B cell (primary cell): ENCODE measurements around the gene C16orf54. TPM values are rescaled to one million over a fixed set of nuclear protein-coding genes. Genes with fewer than 3 reads are reported as not detected.
A peak's percentile ranks its signal among the peaks of the same experiment; 100 is the strongest.

Source experiments
- ATAC-seq: fragments of 200-7000 bp; cut with Tn5 transposase; one replicate; pipeline ENCODE4 v1.10.0; 2021; ENCODE audit warnings: low read depth, mild to moderate bottlenecking, moderate number of reproducible peaks, moderate library complexity
- CTCF ChIA-PET: fragments of 350-600 bp; sonication (Branson Sonifier 250); formaldehyde crosslinking; loops from one replicate; lab custom pipeline; 2021; ENCODE audit warnings: antibody characterized with exemption, inconsistent platforms; lab: Charles Lee
- POLR2A ChIA-PET: fragments of 350-600 bp; sonication (Branson Sonifier 250); formaldehyde crosslinking; loops from one replicate; lab custom pipeline; 2021; ENCODE audit warnings: antibody characterized with exemption; lab: Charles Lee
- DNase-seq: peaks from one replicate; pipeline ENCODE4 v3.0.0; 2013
- H2AFZ ChIP-seq: 2 replicates; pipeline ENCODE4 v1.6.1; 2012; ENCODE audit warnings: mild to moderate bottlenecking, low read depth, low read length; ENCODE audit not compliant: insufficient read depth, poor library complexity, severe bottlenecking
- H3K27ac ChIP-seq, 2 donors: 1 replicate in 1 of 2; 2 replicates in 1 of 2; pipeline ENCODE4 v1.5.1; 2012 to 2013; ENCODE audit warnings: low read length in 2 of 2, mild to moderate bottlenecking in 2 of 2, moderate library complexity in 1 of 2
- H3K27me3 ChIP-seq, 4 experiments: fragments of 200-600 bp in 1 of 4; sonication (generic) in 1 of 4; replicated peaks in 1 of 4; 1 replicate in 2 of 4; 2 replicates in 2 of 4; pipeline versions ENCODE4 v1.6.1 to v1.7.0; 2013 to 2016; ENCODE audit warnings: low read length in 3 of 4, mild to moderate bottlenecking in 2 of 4, mixed read lengths in 1 of 4, moderate library complexity in 1 of 4; ENCODE audit not compliant: insufficient read depth in 4 of 4, control insufficient read depth in 3 of 4; ENCODE audit errors: control extremely low read depth in 1 of 4
- H3K36me3 ChIP-seq, 2 experiments: replicated peaks in 1 of 2; 1 replicate in 1 of 2; 2 replicates in 1 of 2; pipeline versions ENCODE4 v1.6.1 to v1.7.1; 2013; ENCODE audit warnings: low read length in 1 of 2; ENCODE audit not compliant: insufficient read depth in 2 of 2, control insufficient read depth in 1 of 2; ENCODE audit errors: control extremely low read depth in 1 of 2, extremely low read depth in 1 of 2
- H3K4me1 ChIP-seq, 2 donors: fragments of 200-600 bp in 1 of 2; sonication (generic) in 1 of 2; 1 replicate in 1 of 2; 2 replicates in 1 of 2; pipeline versions ENCODE4 v1.5.1 to v1.6.1; 2013 to 2017; ENCODE audit warnings: low read length in 2 of 2; ENCODE audit not compliant: control insufficient read depth in 2 of 2, insufficient read depth in 2 of 2
- H3K4me2 ChIP-seq: replicated peaks from 2 replicates; pipeline ENCODE3; 2012; ENCODE audit warnings: mild to moderate bottlenecking, low read depth, low read length; ENCODE audit not compliant: poor library complexity, severe bottlenecking
- H3K4me3 ChIP-seq, 5 experiments: fragments of 200-600 bp in 1 of 5; sonication (generic) in 1 of 5; 1 replicate in 3 of 5; 2 replicates in 2 of 5; pipeline versions ENCODE4 v1.5.1 to v1.7.0; 2011 to 2016; ENCODE audit warnings: low read length in 4 of 5, mild to moderate bottlenecking in 4 of 5, low read depth in 2 of 5, control low read depth in 1 of 5, moderate library complexity in 1 of 5; ENCODE audit not compliant: insufficient read depth in 1 of 5; ENCODE audit errors: control extremely low read depth in 1 of 5, extremely low read depth in 1 of 5
- H3K79me2 ChIP-seq: fragments of 200-600 bp; sonication (generic); one replicate; pipeline ENCODE4 v1.6.0; 2016; ENCODE audit warnings: low read length; ENCODE audit not compliant: control insufficient read depth, insufficient read depth
- H3K9ac ChIP-seq: fragments of 200-600 bp; sonication (generic); 2 replicates; pipeline ENCODE4 v1.6.1; 2017; ENCODE audit warnings: mild to moderate bottlenecking, low read length, moderate library complexity
- H3K9me3 ChIP-seq, 3 donors: one replicate each; pipeline versions ENCODE4 v1.6.1 to v1.7.1; 2013; ENCODE audit warnings: low read length in 2 of 3; ENCODE audit not compliant: control insufficient read depth in 2 of 3, insufficient read depth in 1 of 3; ENCODE audit errors: control extremely low read depth in 1 of 3
- H4K20me1 ChIP-seq: 2 replicates; pipeline ENCODE4 v1.6.0; 2012; ENCODE audit warnings: mild to moderate bottlenecking, low read length; ENCODE audit not compliant: insufficient read depth, control insufficient read depth, poor library complexity, severe bottlenecking
- H3K27ac Mint-ChIP-seq: one replicate; pipeline ENCODE4 v1.8.0; 2021; ENCODE audit warnings: mixed read lengths
- H3K27me3 Mint-ChIP-seq: one replicate; pipeline ENCODE4 v1.8.0; 2021; ENCODE audit warnings: mixed read lengths
- H3K4me1 Mint-ChIP-seq: one replicate; pipeline ENCODE4 v1.8.0; 2021; ENCODE audit warnings: mixed read lengths
- H3K4me3 Mint-ChIP-seq: one replicate; pipeline ENCODE4 v1.8.0; 2021; ENCODE audit warnings: mixed read lengths
- H3K9me3 Mint-ChIP-seq: one replicate; pipeline ENCODE4 v1.8.0; 2022; ENCODE audit warnings: mixed read lengths; ENCODE audit not compliant: insufficient read depth
- EZH2 ChIP-seq: IDR thresholded peaks from 2 replicates; pipeline ENCODE4 v1.6.1; 2012; ENCODE audit warnings: borderline replicate concordance, low read depth, mild to moderate bottlenecking, moderate library complexity, low read length; ENCODE audit not compliant: insufficient read depth, poor library complexity, severe bottlenecking
- whole genome bisulfite sequencing: methylation state at CpG from one replicate; pipeline ENCODE4 v1.1.5; 2013; ENCODE audit warnings: missing lambda C conversion rate; ENCODE audit not compliant: insufficient coverage; 5-methylcytosine and 5-hydroxymethylcytosine counted together
- intact Hi-C: fragments of 100-400 bp; cut with micrococcal nuclease; formaldehyde crosslinking; loops from one replicate; pipeline ENCODE4 v1.10.0; 2022
- polyA minus RNA-seq: library from RNA; depleted of rRNA, polyadenylated mRNA; stranded (reverse); fragments of >200 nt; gene quantifications from 2 replicates; pipeline ENCODE4 v1.2.3, GENCODE V29; 2012
- polyA plus RNA-seq: library from polyadenylated mRNA; depleted of rRNA; stranded (reverse); fragments of >200 nt; gene quantifications from 2 replicates; pipeline ENCODE4 v1.2.3, GENCODE V29; 2012
- total RNA-seq, 2 donors: library from RNA; stranded (reverse); fragments of 120-200 nt in 1 of 2; gene quantifications; 1 replicate in 1 of 2; 2 replicates in 1 of 2; pipeline versions ENCODE4 v1.2.3 to v1.2.4, GENCODE V29; 2013 to 2022
- TF ChIP-seq, protein P1 (sequence below): fragments of 200-600 bp; IDR thresholded peaks from one replicate; pipeline ENCODE4 v1.8.0; 2022; ENCODE audit warnings: antibody characterized with exemption, mild to moderate bottlenecking

Gene C16orf54
- 64.4 and 68.3 TPM in 2 replicates for total RNA-seq
- 111 TPM for total RNA-seq (2013)
- 21.0 and 44.0 TPM in 2 replicates for polyA plus RNA-seq
- 91.8 and 153 TPM in 2 replicates for polyA minus RNA-seq

GRCh38 chr16:29745853-29746345, at the start of gene C16orf54:
Gene C16orf54 (minus strand): TSS chr16:29745990. CDS start chr16:29744951, 1,039 bp downstream.
- H3K27ac Mint-ChIP-seq = peak within 1 kb of the TSS; percentile 99
- Histone ChIP-seq H3K27me3 (no peaks in the 10 kb centered on the region), H3K36me3 (peaks cover 2 to 49% of the 10 kb centered on the region in 2 experiments), H3K79me2 (peaks cover 63% of the 10 kb centered on the region), H3K27ac (peak within 1 kb of the TSS; percentile 95), H3K9me3 (peaks cover 0 to 11% (median 0%) of the 10 kb centered on the region in 3 donors), H3K4me3 (peak within 1 kb of the TSS; percentile 91 to 100 (median 97)), H3K9ac (peak within 1 kb of the TSS; percentile 99), H4K20me1 (peaks cover 33% of the 10 kb centered on the region), H2AFZ (peak within 1 kb of the TSS; percentile 75), H3K4me1 (peaks cover 44 to 59% of the 10 kb centered on the region in 2 donors), H3K4me2 (peak within 1 kb of the TSS; percentile 81)
- 0% methylated on average over 12 of the region's 12 CpGs for WGBS
- DNase-seq = peak; percentile 93
- ChIA-PET CTCF (interaction anchor here (0.8 to 1.4 kb wide), 7 partner anchors 9 to 228 kb away, joined by 3 to 7 read pairs (median 4); partner anchors contain the start of gene TAOK2), POLR2A (interaction anchor here (0.6 to 3.0 kb wide), 7 partner anchors 8 to 69 kb away, joined by 3 to 14 read pairs (median 7); partner anchors contain the start of genes KIF22 and MAZ)
- intact Hi-C loops = loop anchor here (1.0 to 5.0 kb wide), 6 partner anchors 8 to 116 kb away; partner anchors contain the start of genes CDIPT, KIF22 and PAGR1
- H3K4me3 Mint-ChIP-seq = peak within 1 kb of the TSS; percentile 99
- ATAC-seq = peak; percentile 90
- H3K27me3 Mint-ChIP-seq = no peaks in the 10 kb centered on the region
- TF ChIP-seq, protein P1, sequence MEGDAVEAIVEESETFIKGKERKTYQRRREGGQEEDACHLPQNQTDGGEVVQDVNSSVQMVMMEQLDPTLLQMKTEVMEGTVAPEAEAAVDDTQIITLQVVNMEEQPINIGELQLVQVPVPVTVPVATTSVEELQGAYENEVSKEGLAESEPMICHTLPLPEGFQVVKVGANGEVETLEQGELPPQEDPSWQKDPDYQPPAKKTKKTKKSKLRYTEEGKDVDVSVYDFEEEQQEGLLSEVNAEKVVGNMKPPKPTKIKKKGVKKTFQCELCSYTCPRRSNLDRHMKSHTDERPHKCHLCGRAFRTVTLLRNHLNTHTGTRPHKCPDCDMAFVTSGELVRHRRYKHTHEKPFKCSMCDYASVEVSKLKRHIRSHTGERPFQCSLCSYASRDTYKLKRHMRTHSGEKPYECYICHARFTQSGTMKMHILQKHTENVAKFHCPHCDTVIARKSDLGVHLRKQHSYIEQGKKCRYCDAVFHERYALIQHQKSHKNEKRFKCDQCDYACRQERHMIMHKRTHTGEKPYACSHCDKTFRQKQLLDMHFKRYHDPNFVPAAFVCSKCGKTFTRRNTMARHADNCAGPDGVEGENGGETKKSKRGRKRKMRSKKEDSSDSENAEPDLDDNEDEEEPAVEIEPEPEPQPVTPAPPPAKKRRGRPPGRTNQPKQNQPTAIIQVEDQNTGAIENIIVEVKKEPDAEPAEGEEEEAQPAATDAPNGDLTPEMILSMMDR = no peak
- TF ChIP-seq EZH2 = no peak
- peaks cover 64% of the 10 kb centered on the region for H3K4me1 Mint-ChIP-seq
- no peaks in the 10 kb centered on the region for H3K9me3 Mint-ChIP-seq

GRCh38 chr16:29794231-29794710, 48.5 kb upstream of the C16orf54 start:
- Histone ChIP-seq H2AFZ (no peak overlapping the region), H3K27me3 (no peaks in the 10 kb centered on the region), H3K9me3 (no peaks in the 10 kb centered on the region), H3K27ac (no peak overlapping the region), H3K4me2 (no peak overlapping the region), H3K79me2 (peaks cover 49% of the 10 kb centered on the region), H3K36me3 (peaks cover 2 to 25% of the 10 kb centered on the region in 2 experiments), H3K9ac (no peak overlapping the region), H3K4me3 (no peak overlapping the region), H4K20me1 (no peaks in the 10 kb centered on the region), H3K4me1 (peaks cover 17 to 27% of the 10 kb centered on the region in 2 donors)
- POLR2A ChIA-PET = no interaction called here
- DNase-seq (no peak), ATAC-seq (no peak)
- Mint-ChIP-seq H3K4me1 (peaks cover 30% of the 10 kb centered on the region), H3K9me3 (no peaks in the 10 kb centered on the region), H3K27ac (no peak overlapping the region), H3K4me3 (no peak overlapping the region), H3K27me3 (no peaks in the 10 kb centered on the region)
- CTCF ChIA-PET = interaction anchor here (1.0 to 1.5 kb wide), 5 partner anchors 8 to 102 kb away, joined by 3 to 7 read pairs (median 5); no protein-coding TSS in a partner anchor
- intact Hi-C loops = loop anchor here (5.0 kb wide), 1 partner anchor 178 kb away; the partner anchor contains the start of gene TAOK2
- TF ChIP-seq, protein P1 = no peak
- no peak for TF ChIP-seq EZH2
- no CpG with 5 or more reads among the region's 3 CpGs for WGBS
